Endothelial cell of umbilical vein (primary cell): ENCODE results near the gene RAB44. TPM values are rescaled to one million over a fixed set of nuclear protein-coding genes. Genes with fewer than 3 reads are reported as not detected.

Experiments
- BruUV-seq: library from RNA; stranded (reverse); fragments of 400-500 nt; replicated peaks from 2 replicates; lab custom pipeline; 2021; lab: Mats Ljungman, UMichigan
- CTCF ChIA-PET: fragments of 300-600, 350-600 bp; sonication (Branson Sonifier 250); formaldehyde crosslinking; loops from one replicate; lab custom pipeline; 2021; ENCODE audit warnings: antibody characterized with exemption, inconsistent platforms; lab: Charles Lee
- POLR2A ChIA-PET: fragments of 300-600, 350-600 bp; sonication (Branson Sonifier 250); formaldehyde crosslinking; loops from one replicate; lab custom pipeline; 2021; ENCODE audit warnings: antibody characterized with exemption, inconsistent platforms; lab: Charles Lee
- DNase-seq: peaks from one replicate; pipeline ENCODE4 v3.0.0-alpha.2; 2011; ENCODE audit warnings: low read depth, low spot score
- FAIRE-seq: peaks from 2 replicates; lab custom pipeline; 2011; peaks lifted over from hg19 to GRCh38; lab: Jason Lieb, UNC
- H2AFZ ChIP-seq: 2 replicates; pipeline ENCODE4 v1.6.0; 2012; ENCODE audit warnings: low read depth, low read length, control low read depth, inconsistent platforms
- H3K27ac ChIP-seq: 2 replicates; pipeline ENCODE4 v1.5.1; 2011; ENCODE audit warnings: low read depth, mild to moderate bottlenecking, control low read depth, low read length, moderate library complexity; ENCODE audit not compliant: insufficient read depth
- H3K27me3 ChIP-seq, 2 experiments: 2 replicates each; pipeline versions ENCODE4 v1.6.0 to v1.6.1; 2011; ENCODE audit warnings: low read length in 2 of 2, mixed read lengths in 1 of 2; ENCODE audit not compliant: control insufficient read depth in 2 of 2, insufficient read depth in 2 of 2
- H3K36me3 ChIP-seq, 2 experiments: 2 replicates in 1 of 2; 3 replicates in 1 of 2; pipeline ENCODE4 v1.5.1; 2011; ENCODE audit warnings: low read length in 2 of 2, mild to moderate bottlenecking in 1 of 2, moderate library complexity in 1 of 2; ENCODE audit not compliant: control insufficient read depth in 2 of 2, insufficient read depth in 2 of 2; ENCODE audit errors: extremely low read depth in 1 of 2
- H3K4me1 ChIP-seq: 3 replicates; pipeline ENCODE4 v1.5.1; 2011; ENCODE audit warnings: mild to moderate bottlenecking, low read length; ENCODE audit not compliant: control insufficient read depth, insufficient read depth; ENCODE audit errors: extremely low read depth
- H3K4me2 ChIP-seq: 2 replicates; pipeline ENCODE4 v1.6.1; 2011; ENCODE audit warnings: low read length, control low read depth, mixed read lengths; ENCODE audit not compliant: insufficient read depth
- H3K4me3 ChIP-seq, 3 experiments: fragments of 200-600 bp in 1 of 3; sonication (generic), shearing (Covaris generic) in 1 of 3; replicated peaks in 1 of 3; 2 replicates each; pipeline ENCODE4 v1.5.1; 2011 to 2016; ENCODE audit warnings: control low read depth in 3 of 3, low read length in 3 of 3, mild to moderate bottlenecking in 2 of 3, inconsistent platforms in 1 of 3, low read depth in 1 of 3, moderate library complexity in 1 of 3; ENCODE audit not compliant: insufficient read depth in 1 of 3
- H3K79me2 ChIP-seq: 2 replicates; pipeline ENCODE4 v1.6.0; 2012; ENCODE audit warnings: low read length, inconsistent platforms; ENCODE audit not compliant: control insufficient read depth, insufficient read depth
- H3K9ac ChIP-seq: replicated peaks from 2 replicates; pipeline ENCODE3; 2011; ENCODE audit warnings: low read length, control low read depth; ENCODE audit not compliant: insufficient read depth; ENCODE audit errors: extremely low read depth
- H3K9me1 ChIP-seq: replicated peaks from 3 replicates; pipeline ENCODE4 v1.6.0; 2011; ENCODE audit warnings: mild to moderate bottlenecking, low read length; ENCODE audit not compliant: control insufficient read depth, insufficient read depth; ENCODE audit errors: extremely low read depth
- H3K9me3 ChIP-seq: replicated peaks from 2 replicates; pipeline ENCODE4 v1.5.1; 2012; ENCODE audit warnings: low read length, inconsistent platforms; ENCODE audit not compliant: control insufficient read depth, insufficient read depth
- H4K20me1 ChIP-seq: replicated peaks from 2 replicates; pipeline ENCODE3; 2011; ENCODE audit warnings: mild to moderate bottlenecking, low read length; ENCODE audit not compliant: control insufficient read depth, insufficient read depth; ENCODE audit errors: extremely low read depth
- EZH2 ChIP-seq: IDR thresholded peaks from 2 replicates; pipeline ENCODE4 v1.6.1; 2012; ENCODE audit warnings: borderline replicate concordance, low read depth, mild to moderate bottlenecking, moderate library complexity, low read length, inconsistent platforms; ENCODE audit not compliant: severe bottlenecking
- FOS ChIP-seq: IDR thresholded peaks from 2 replicates; pipeline ENCODE4 v1.6.1; 2011; ENCODE audit warnings: mild to moderate bottlenecking, low read length, moderate library complexity, borderline replicate concordance; ENCODE audit not compliant: insufficient read depth
- GATA2 ChIP-seq: IDR thresholded peaks from 2 replicates; pipeline ENCODE4 v1.7.0; 2011; ENCODE audit warnings: low read depth, mild to moderate bottlenecking, moderate library complexity, mixed read lengths, low read length; ENCODE audit not compliant: insufficient read length, insufficient read depth
- JUN ChIP-seq: IDR thresholded peaks from 2 replicates; pipeline ENCODE4 v1.6.1; 2011; ENCODE audit warnings: borderline replicate concordance, low read depth; ENCODE audit not compliant: insufficient read length, insufficient read depth
- MYC ChIP-seq: IDR thresholded peaks from one replicate; pipeline ENCODE4 v1.6.1; 2011; ENCODE audit warnings: mild to moderate bottlenecking, low read depth, low read length
- POLR2A ChIP-seq: IDR thresholded peaks from 2 replicates; pipeline ENCODE4 v1.6.1; 2012; ENCODE audit warnings: low read depth, mild to moderate bottlenecking, control low read depth, low read length
- POLR2AphosphoS5 ChIP-seq: IDR thresholded peaks from 2 replicates; pipeline ENCODE4 v1.6.1; 2012; ENCODE audit warnings: low read depth, mild to moderate bottlenecking, control low read depth, low read length, moderate library complexity; ENCODE audit not compliant: insufficient read depth
- dilution Hi-C: fragments of 300-500 bp; cut with MboI; formaldehyde crosslinking; loops from one replicate; pipeline ENCODE4 v1.15.0; 2019; ENCODE audit warnings: low sequenced_read_pairs; ENCODE audit not compliant: extremely low pct_ligation_motif_present
- intact Hi-C: fragments of 100-400 bp; cut with micrococcal nuclease; formaldehyde crosslinking; loops from one replicate; pipeline ENCODE4 v1.10.0; 2022
- polyA plus RNA-seq, 4 experiments: library from polyadenylated mRNA; depleted of rRNA in 3 of 4; stranded (reverse) in 3 of 4; unstranded in 1 of 4; fragments of >200 nt; gene quantifications; 2 replicates each; pipeline versions ENCODE4 v1.2.1 to v1.2.3, GENCODE V29; 2011 to 2012; ENCODE audit warnings: missing spikeins in 1 of 4
- total RNA-seq: library from RNA; stranded (reverse); gene quantifications from 2 replicates; pipeline ENCODE4 v1.2.3, GENCODE V29; 2021
- TF ChIP-seq, protein P1 (sequence below): IDR thresholded peaks from 2 replicates; pipeline ENCODE4 v1.6.1; 2011; ENCODE audit not compliant: insufficient read depth, insufficient read length
- TF ChIP-seq, protein P2 (sequence below), 2 donors: IDR thresholded peaks; 1 replicate in 1 of 2; 2 replicates in 1 of 2; pipeline ENCODE4 v1.5.1; 2011; ENCODE audit warnings: low read length in 2 of 2, mild to moderate bottlenecking in 2 of 2, moderate library complexity in 2 of 2, control low read depth in 1 of 2, inconsistent platforms in 1 of 2, low read depth in 1 of 2; ENCODE audit not compliant: insufficient read depth in 1 of 2; ENCODE audit errors: extremely low read depth in 1 of 2

The RAB44 gene
- total and polyA plus RNA-seq, 2 donors (not counting 3 experiments of a cell fraction or from before 2014, with no cell fraction given) = 0.03 to 0.11 TPM

DNA sequence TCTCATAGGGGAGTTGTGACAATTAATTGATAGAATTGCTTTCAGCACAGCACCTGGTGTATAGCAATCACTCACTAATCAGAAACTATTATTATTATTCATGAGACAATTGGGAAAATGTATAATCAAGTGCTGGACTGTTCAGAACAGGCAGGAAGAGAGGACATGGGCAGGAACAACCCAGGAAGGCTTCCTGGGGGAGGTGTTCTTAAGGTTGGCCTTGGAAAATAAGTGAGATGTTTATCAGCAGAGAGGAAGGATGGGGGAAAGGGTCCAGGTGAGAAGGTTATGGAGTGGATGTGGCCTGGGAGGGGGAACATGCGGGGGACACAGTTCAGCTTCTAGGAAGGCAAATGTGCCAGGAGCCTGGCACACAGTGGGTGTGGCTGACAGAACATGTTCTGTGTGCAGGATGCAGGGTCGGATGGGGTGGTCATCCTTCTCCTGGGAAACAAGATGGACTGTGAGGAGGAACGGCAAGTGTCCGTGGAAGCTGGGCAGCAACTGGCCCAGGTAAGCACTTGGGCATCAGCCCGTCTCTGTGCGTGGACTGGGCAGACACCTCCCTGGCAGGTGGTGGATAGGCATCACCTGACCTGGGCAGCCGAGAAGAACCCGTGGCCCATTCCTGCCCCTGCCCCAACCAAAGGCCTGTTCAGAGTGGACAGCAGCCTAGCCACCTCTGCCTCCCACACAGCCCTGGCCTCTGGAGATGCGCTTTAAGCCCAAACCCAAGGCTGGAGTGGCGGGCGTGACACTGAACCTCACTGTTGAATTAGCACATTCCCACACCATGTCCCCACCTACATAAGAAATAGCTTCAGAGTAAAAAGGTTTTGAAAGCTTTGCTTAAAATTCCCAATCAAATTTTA, 30.9 kb downstream of the RAB44 start:
- no peaks in the 10 kb centered on the region for H3K9me1 ChIP-seq
- intact Hi-C loops = no loop called here
- no peak overlapping the region for H3K4me2 ChIP-seq
- ChIA-PET CTCF (interaction anchor here (1.0 to 2.0 kb wide), 3 partner anchors 27 to 114 kb away, joined by 3 to 5 read pairs (median 4); no protein-coding TSS in a partner anchor), POLR2A (no interaction called here)
- dilution Hi-C loops = no loop called here
- no peaks in the 10 kb centered on the region for H4K20me1 ChIP-seq
- no peaks in the 10 kb centered on the region for H3K36me3 ChIP-seq
- no peak for DNase-seq
- H3K4me1 ChIP-seq = peaks cover 2% of the 10 kb centered on the region
- no peaks in the 10 kb centered on the region for H3K9me3 ChIP-seq
- no TSS peak for BruUV-seq
- H3K27ac ChIP-seq = no peak overlapping the region
- no peak overlapping the region for H3K4me3 ChIP-seq
- TF ChIP-seq, protein P1, sequence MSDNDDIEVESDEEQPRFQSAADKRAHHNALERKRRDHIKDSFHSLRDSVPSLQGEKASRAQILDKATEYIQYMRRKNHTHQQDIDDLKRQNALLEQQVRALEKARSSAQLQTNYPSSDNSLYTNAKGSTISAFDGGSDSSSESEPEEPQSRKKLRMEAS = no peak
- TF ChIP-seq JUN (no peak), MYC (no peak), EZH2 (no peak), FOS (no peak), POLR2A (no peak), POLR2AphosphoS5 (no peak), GATA2 (no peak)
- TF ChIP-seq, protein P2, sequence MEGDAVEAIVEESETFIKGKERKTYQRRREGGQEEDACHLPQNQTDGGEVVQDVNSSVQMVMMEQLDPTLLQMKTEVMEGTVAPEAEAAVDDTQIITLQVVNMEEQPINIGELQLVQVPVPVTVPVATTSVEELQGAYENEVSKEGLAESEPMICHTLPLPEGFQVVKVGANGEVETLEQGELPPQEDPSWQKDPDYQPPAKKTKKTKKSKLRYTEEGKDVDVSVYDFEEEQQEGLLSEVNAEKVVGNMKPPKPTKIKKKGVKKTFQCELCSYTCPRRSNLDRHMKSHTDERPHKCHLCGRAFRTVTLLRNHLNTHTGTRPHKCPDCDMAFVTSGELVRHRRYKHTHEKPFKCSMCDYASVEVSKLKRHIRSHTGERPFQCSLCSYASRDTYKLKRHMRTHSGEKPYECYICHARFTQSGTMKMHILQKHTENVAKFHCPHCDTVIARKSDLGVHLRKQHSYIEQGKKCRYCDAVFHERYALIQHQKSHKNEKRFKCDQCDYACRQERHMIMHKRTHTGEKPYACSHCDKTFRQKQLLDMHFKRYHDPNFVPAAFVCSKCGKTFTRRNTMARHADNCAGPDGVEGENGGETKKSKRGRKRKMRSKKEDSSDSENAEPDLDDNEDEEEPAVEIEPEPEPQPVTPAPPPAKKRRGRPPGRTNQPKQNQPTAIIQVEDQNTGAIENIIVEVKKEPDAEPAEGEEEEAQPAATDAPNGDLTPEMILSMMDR (IDR thresholded peaks at IDR 0.05; ENCODE audit: extremely low read depth in 1 of 2, insufficient read depth in 1 of 2, low read depth in 1 of 2, low read length in 2 of 2) = no peak
- H3K27me3 ChIP-seq = no peaks in the 10 kb centered on the region
- no peak for FAIRE-seq
- H2AFZ ChIP-seq = no peak overlapping the region
- H3K9ac ChIP-seq = no peak overlapping the region
- H3K79me2 ChIP-seq = no peaks in the 10 kb centered on the region
